Right lobe of liver (tissue), 4 donors: ENCODE measurements around the gene SACM1L.

Experiments used
- POLR2A ChIP-seq: fragments of 450-650 bp; IDR thresholded peaks from one replicate; pipeline ENCODE4 v1.6.1; 2017; ENCODE audit warnings: antibody characterized with exemption, mild to moderate bottlenecking
- TF ChIP-seq, protein P1 (sequence below), 4 donors: fragments of 200-600 bp in 3 of 4; fragments of 450-650 bp in 1 of 4; IDR thresholded peaks; one replicate each; pipeline versions ENCODE4 v1.5.1 to v1.8.0; 2016 to 2022; ENCODE audit warnings: antibody characterized with exemption in 4 of 4, mild to moderate bottlenecking in 2 of 4
- donor health status: DM: no; HTN: no; CAD: no.
- donor health status: DM: no; HTN: no; CAD: no.
- donor health status: DM: no; HTN: yes; CAD: no.

- TF ChIP-seq, protein P1, sequence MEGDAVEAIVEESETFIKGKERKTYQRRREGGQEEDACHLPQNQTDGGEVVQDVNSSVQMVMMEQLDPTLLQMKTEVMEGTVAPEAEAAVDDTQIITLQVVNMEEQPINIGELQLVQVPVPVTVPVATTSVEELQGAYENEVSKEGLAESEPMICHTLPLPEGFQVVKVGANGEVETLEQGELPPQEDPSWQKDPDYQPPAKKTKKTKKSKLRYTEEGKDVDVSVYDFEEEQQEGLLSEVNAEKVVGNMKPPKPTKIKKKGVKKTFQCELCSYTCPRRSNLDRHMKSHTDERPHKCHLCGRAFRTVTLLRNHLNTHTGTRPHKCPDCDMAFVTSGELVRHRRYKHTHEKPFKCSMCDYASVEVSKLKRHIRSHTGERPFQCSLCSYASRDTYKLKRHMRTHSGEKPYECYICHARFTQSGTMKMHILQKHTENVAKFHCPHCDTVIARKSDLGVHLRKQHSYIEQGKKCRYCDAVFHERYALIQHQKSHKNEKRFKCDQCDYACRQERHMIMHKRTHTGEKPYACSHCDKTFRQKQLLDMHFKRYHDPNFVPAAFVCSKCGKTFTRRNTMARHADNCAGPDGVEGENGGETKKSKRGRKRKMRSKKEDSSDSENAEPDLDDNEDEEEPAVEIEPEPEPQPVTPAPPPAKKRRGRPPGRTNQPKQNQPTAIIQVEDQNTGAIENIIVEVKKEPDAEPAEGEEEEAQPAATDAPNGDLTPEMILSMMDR (IDR thresholded peaks at IDR 0.05) = peak; percentile 94 to 98 (median 96)
- TF ChIP-seq POLR2A = no peak
Observed at GRCh38 chr3:45656575-45657363, 32.4 kb upstream of the SACM1L start.
